ENCODE measurements around the gene HOXD4.

HOXD4 gene

DNA sequence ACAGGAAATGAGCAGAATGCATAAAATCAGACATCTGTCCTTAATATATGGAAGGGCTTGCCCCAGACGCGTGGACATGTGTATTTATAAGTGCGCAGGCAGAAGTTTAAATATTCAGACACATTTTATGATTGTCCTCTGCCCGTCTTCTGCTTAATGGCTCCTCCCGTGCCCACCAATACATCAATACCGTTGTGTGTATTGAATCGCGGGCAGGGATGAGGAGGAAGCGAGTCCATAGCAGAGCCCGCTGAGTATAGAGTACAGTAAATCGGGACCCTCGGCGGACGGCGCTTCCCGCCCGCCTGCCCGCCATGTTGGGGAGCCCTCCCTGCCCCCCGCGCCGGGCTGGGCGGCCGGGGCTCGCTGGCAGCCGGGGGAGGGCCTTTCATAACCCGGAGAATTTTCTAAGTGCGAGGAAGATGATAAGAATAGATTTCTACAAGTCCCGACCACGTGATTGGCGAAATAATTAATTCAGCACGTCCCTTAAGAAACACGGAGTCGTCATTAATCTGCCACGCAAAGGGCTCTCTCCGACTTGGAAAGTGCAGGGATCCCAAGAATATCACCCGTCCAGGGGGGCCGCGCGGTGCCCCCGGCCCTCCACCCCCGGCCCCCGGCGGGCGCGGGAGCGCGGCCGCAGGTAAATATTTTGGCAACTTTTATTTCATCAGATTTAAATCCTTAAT is 5.6 kb downstream of the HOXD4 start, which contains the start of gene HOXD3:
TSS of gene HOXD3 (plus strand) at position 501 of the 692 bp plus-strand sequence. CDS start 11,808 bp downstream, outside the sequence.
- DNase-seq (ENCODE audit: low read depth, low spot score), result no peak

DNA sequence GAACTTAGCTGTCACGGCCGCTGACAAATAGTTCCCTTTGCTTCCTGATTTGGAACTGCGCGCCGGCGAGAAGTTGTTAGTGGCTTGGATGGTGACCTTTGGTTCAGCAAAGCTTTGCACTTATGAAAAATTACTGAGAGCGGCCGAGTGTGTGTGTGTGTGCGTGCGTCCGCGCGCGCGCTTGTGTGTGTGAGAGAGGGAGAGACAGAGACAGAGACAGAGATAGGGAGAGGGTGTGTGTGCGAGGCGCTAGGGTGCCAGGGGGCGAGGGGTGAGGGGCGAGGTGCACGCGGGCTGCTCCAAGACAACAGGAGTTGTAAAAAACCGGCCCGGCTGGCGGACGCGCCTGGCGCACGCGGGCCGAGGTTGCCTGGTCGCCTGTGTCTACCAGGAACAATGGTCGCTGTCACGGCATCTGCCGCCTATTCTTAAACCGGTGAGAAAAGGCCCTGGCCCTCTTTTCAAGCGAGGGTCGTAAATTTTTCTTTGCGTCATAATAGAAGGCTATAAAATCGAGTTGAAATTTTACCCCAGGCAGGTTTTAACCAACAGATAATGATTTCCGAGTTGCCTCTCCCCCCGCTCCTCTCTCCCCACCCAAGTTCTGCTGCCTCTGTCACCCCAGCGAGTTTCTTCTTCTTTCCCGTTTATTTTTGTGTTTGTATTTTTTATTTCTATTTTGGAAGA is 6.3 kb downstream of the HOXD4 start:
- DNase-seq (ENCODE audit: low read depth, low spot score), result peak; percentile 72

DNA sequence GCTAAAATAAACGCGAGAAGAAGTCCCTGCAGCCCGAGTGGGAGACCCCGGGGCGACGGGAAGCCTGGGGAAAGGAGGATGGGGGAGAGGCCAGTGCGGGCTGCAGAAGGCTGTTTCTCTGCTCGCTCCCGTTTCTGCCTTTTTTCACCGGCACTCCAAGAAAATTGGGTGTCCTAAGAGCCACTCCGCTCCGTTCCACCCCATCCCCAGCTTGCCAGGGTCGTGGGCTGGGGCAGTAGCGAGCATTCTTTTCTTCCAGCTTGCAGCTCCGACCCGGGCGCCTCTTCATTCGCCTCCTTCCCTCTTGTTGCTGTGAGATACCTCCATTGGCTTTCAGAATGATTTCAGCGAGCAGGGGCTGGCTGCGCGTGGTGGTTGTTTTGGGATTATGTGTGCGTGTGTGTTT is 6.8 kb downstream of the HOXD4 start:
- DNase-seq (ENCODE audit: low read depth, low spot score), result peak; percentile 48

DNA sequence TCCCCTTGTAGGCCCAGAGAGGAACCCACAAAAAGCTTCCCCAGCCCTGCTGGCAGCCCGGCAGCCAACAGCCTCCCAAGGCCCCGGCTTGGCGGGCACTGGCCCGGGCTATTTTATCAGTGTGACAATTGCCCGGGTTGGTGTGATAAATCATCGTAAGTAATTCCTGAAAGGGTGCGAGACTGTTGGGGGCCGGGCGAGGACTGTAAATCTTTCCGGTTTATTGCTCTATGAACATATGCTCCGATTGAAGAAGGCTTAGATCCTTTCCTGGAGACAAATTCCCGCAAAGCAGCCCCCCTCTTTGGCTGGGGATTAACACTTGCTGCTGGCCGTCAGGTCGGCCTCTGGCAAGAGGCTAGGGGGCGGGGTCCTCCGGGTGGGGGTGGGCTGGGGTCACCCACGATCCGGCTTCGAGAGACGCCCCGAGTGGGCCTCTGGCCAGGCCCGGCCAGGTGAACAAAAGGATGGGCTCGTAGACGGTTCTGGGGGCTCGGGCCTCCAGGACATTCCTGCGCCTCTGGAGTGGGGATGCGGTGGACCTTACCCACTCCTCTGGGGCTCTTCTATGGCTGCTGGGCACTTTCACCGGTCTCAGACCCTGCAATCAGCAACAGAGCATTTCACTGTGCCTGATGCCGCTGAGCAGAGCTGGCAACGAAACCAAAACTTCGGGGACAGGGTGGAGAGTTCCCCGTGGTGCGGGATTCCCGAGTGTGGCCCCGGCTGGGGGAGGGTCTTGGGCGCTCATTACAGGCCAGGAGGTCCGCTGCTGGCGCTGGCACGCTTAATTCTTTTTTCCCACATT is 7.7 kb downstream of the HOXD4 start:
- no peak for DNase-seq (ENCODE audit: low read depth, low spot score)

DNA sequence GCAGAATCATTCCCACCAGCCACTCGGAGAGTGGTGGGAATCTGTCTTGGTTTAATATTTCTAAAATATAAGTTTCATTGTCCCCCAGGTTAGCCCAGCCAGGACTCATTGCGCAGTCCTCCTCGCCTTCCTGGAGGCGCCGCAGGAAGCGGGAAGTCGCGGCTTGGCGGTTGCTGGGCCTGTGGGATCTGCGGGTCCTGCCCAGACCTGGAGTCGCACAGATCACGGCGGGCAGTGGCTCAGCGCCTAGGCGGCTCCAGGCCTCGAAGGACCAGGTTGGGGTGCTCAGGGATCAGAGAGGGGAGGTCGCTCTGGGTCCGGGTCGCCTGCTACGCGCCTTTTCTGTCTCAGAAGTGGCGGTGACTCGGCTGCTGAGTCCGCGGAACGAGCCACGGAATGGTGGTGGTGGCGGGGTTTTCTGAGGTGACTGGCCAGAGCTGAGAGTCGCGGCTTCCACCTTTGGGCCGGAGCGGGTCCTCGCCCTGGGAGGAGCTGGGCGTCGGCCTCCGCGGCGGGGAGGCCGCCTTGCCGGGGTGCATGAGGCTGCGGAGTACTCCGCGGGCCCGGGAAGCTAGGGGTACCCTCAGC is 8.4 kb downstream of the HOXD4 start:
- peak; percentile 47 for DNase-seq (ENCODE audit: low read depth, low spot score)

DNA sequence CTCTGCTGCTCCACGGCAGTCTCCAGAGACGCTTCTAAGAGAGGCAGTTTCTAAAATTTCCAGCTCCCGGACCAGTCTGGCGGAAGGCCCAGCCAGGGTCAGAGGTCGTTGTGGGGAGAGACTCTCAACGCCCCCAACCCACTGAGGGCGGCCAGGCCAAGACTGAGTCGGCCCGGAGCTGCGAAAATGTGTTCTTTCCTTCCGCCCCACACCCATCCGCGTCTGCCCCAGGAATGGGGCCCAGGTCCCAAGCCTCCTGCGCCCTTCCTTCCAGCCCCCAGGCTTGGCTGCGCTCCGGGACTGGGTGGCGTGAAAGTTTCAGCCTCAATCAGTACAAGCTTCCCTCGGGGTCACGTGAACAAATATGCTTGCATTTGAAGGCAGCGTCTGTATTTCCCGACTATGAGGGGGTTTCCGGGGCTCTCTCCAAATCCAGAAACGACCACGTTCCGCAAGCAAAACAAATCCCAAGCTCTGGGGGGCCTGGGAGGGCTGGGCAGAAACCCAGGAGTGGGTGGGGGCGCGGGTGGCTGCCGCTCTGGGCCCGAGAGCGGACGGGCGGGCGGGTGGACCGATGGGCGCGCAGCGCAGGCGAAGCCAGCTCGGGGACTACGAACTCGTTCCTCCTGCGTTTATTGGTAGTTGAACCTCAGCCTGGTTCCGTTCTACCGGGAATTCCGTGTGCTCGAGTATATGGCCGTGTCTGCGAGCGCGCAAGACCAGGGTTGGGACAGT is 9.1 kb downstream of the HOXD4 start:
- peak; percentile 25 for DNase-seq (ENCODE audit: low read depth, low spot score)

DNA sequence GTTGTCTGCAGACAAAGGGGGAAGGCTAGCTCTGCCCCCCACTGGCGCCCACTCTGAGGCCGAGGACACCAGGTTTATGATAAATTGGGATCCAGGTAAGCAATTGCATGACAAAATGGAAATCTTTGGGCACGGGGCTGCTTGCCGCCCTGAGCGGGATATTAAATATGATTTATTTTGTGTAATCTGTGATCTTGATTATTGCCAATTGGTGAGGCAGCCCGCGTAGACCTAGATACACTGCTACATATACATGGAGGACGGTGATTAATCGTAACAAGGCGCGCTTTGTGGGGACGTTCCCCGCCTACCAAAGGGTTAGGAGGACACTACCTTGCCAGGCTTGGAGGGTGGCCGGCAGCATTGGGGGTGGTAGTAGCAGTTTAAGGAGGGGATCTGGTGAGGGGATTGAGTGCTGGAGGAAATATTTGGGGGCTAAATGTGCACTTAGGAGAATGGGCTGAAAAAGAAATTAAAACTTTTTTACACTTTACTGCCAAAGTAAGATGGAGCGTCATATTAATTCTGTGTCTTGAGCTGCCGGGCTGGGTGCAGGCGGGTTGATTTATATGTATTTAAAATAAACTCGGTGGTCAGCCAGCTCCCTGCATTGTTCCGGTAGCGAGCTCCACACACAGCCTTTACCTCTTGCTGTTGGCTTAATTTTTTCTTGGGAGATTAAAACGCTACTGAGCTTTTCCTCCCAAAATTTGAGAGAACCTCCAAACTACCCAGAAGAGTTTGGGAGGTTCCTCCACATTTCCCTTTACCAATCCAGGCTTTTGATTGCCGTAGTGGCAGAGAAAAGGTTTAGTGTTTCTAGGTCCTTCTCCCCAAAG is 9.9 kb downstream of the HOXD4 start:
- peak; percentile 19 for DNase-seq (ENCODE audit: low read depth, low spot score)

DNA sequence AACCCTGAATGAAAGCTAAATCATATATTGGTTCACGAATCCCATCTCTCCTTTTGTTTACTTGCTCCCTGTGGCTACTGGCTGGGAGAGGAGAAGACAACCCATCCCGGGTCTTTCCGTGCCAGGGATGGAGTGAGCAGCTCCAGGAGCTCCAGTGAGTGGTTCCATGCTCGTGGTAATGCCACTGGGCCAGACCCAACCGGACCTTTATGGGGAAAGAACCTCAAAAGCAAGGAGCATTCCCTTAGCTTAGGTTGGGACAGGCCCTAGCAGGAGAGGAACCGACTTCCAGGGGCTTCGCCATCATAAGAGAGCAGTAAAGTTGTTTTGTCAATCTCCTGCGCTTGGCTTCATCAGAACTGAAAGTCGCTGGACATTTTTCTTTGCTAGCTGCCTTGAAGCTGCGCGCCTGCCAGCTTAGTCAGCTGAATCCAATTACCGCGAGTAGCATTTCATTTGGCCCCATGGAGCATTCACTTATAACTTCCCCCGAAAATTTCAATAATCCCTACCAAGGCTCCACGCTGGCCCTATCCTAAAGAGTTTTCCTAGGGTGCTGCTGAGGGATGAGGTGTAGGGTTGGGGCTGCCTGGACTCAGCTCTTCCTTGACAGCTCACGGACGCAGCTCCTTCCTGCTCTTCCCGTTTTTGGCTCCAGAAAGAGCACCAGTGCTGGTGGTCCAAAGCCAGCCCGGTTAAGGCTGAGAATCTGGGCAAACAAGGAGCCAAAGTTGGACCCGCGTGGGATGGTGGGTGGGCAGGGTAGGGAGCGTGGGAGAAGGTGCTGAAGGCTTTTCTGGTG is 10.7 kb downstream of the HOXD4 start:
- DNase-seq (ENCODE audit: low read depth, low spot score), result peak; percentile 17

DNA sequence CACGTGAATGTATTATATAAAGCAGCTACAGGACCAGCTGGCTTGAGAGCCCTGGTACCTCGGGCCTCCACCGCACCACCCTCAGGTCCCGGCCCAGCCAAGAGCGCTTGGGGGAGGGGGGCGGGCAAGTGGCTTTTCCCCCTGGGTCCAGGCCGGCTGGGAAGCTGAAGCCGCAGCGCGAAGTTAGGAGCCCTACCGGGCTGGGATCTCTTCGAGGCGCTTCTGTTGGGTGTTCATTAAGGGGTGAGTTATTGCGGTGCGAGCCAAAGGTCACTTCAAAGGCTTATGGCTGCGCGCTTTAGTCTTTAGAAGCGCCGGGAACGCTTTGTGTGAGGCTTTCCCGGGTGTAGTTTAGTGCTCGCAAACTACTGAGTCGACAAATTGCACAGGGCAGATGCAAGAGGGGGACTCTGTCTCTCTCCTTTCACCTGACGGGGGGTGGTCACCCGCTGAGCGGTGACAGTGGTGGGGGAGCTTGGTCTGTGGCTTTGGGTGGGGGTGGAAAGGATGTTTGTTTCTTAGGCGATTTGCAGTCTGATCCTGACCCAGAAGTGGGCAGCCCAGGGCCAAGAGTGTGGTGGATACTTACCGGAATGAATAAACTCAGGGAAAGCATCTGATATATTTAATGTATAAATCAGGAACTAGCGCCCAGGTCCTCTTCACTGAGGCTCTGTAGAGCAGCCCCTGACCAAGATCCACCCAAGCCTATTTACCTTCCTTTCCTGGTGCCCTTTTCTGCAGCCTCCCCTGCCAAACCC is 11.7 kb downstream of the HOXD4 start:
- DNase-seq (ENCODE audit: low read depth, low spot score), result no peak

DNA sequence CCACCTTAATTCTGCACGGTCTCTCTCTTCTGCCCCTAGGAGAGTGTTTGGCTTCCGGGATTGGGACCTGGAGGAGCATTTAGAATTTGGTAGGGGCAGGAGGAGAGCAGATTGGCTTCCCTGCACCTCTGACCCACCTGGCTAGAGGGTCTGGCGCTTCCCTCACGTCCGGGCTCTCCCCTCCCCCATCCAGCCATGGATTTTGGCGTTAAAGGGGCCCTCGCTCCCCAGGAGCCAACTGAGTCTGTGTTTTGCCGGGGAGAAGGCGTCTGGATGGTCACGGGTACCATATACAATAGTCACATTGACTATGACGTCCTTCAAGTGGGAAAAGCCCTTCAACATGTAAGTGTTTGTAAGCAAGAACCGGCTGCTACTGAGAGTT is 12.3 kb downstream of the HOXD4 start:
- DNase-seq (ENCODE audit: low read depth, low spot score), result no peak

DNA sequence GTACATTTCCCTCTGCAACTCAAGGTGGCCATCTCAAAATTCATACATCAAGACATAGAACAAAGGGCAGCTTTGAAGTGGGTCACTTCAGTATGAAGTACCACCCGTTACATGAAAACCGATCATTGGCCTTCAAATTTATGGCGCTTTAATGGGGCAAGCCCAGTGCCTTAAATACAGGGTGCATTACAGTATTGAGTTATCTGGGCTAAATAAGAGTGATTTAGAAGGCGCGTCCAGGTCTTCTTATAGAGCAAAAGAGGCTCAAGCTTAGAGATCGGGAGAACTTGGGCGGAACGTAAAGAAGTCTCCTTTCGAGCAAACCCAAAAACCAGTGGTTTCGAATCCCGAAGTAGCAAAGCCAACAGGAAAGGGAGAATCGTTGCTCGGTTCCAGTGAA is 12.9 kb downstream of the HOXD4 start:
- no peak for DNase-seq (ENCODE audit: low read depth, low spot score)

DNA sequence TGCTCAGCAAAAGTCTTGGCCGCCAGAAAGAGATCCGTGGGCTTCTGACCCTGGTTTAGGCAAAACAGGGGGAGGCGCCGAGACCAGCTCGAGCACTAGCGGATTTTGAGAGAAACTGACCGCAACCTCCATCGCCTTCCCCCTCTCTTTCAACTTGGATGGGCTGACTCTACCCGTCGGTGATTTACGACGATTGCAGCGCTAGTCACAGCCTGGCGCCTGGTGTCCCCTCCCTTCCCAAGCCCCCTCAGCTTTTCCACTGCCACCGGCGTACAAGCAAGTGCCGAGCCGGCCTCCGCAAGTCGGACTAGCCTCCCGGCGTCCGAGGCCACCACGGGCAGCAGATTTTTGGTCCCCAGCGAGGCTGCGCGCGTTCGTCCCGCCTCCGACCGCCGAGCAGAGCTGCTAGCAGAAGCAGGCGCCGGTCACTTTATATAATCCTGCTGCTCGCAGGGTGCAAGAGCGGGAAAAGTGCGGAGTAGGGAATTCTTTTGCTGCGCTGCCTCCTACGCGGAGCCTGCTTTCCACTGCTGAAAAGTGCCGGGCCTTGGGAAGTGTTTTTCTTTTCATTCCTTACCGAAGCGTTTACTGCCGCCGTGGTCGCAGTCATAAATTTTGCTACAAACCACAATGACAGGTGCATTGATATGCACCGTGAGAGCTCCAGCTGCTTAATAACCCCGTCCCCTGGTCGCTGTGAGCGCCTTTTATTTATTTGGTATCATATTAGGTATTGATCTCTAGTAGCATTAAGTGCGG is 13.4 kb downstream of the HOXD4 start:
- no peak for DNase-seq (ENCODE audit: low read depth, low spot score)

DNA sequence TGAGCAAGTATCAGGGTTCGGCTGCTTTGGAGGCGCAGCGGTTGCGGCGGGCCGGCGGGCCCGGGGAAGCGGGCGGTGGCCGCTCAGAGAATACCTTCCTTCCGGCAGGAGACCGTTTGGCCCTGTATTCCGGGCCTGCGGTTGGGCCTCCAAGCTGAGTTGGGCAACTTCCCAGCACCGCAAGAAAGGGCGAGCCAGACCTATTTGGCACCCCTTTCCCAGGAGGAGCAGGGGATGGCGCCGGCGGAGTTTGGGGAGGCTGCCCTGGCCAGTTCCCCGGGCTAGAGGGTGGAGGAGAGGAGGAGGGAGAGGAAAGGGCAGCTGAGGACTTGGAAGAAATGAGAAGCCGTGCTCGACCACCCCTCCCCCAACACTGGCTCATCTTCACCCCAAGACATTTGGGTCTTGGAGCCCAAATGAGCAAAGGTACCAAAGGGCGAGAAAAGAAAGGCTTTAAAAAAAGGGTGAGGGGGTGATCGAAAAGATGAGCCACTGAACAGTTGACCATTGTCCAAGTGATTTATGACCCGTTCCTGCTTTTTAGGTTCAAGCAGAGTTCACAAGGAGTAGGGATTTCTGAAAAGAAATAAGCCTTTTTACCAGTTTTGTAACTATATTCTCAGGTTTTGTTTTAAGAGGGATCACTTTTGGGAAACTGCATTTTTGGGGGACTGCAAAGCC is 14.2 kb downstream of the HOXD4 start:
- no peak for DNase-seq (ENCODE audit: low read depth, low spot score)

DNA sequence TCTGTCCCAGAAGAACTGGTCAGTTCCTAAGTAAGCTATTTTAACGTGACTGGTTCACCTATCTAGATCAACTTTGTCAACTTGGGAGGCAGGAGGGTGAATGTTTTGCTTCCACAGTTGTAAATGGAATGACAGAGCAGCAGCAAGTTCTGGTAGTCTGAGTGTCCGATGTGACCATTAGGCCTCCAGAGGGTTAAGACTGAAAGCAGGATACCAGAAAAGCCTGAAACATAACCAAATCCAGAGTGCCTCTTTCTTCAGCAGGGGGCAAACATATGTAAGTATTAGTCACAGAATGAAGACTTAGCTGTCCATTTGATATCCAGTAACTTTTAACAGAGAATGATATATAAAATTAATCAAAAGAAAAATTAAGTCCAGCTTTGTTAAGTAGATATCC is 14.9 kb downstream of the HOXD4 start:
- DNase-seq (ENCODE audit: low read depth, low spot score), result no peak

DNA sequence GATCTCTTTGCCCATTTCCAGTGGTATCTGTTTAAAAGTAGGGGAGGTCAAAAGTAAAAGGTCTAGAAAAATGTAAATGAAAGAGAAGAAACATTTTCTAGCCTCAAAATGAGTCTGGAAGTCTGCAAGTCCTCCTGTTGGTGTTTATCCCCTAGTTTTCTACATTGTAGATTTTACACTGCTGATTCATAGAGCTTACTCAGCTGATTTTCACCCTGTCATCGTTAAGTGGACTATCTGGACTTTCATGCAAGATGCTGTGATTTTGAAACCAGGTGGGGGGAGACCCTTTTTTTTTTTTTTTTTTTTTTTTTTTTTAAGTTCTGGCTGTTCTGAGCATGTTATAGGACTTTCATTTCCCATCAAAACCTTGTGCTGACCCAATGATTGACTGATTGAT is 16.0 kb downstream of the HOXD4 start:
- no peak for DNase-seq (ENCODE audit: low read depth, low spot score)

DNA sequence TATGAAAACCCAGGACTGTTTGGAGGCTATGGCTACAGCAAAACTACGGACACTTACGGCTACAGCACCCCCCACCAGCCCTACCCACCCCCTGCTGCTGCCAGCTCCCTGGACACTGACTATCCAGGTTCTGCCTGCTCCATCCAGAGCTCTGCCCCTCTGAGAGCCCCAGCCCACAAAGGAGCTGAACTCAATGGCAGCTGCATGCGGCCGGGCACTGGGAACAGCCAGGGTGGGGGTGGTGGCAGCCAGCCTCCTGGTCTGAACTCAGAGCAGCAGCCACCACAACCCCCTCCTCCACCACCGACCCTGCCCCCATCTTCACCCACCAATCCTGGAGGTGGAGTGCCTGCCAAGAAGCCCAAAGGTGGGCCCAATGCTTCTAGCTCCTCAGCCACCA is 17.8 kb downstream of the HOXD4 start:
- no peak for DNase-seq (ENCODE audit: low read depth, low spot score)

DNA sequence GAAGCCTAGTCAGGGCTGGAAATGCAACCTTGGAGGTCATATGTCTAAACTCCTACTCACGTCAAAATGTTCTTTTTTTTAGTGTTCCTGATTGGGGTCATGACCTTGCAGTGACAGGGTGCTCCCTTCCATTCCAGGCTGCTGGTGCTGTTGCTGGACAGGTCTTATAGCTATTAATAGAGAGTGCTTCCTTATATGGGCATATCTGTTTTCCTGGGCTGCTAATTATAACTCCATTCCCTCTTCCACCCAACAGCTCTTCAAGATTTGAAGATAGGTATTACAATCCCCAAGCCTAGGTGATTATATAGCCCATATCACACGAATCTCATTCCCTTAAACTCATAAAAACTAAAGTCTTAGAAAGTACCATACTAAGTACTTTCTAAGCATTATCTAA is 18.4 kb downstream of the HOXD4 start:
- DNase-seq (ENCODE audit: low read depth, low spot score), result no peak
